Stimulated activated CD4-positive, alpha-beta T cell treated with anti-CD3 and anti-CD28 coated beads, Interleukin-12 subunit alpha, Interleukin-12 subunit beta, amount 100 ng/mL, for 4 hours (primary cell): ENCODE data around the gene OCEL1.
A peak's percentile ranks its signal among the peaks of the same experiment; 100 is the strongest.
"Not testable (repeated sequence)": the region's sequence is repeated elsewhere in the genome, so short reads cannot be mapped to it uniquely, and the experiment has no call there.

Source experiments
- DNase-seq: peaks from one replicate; pipeline ENCODE4 v3.0.0-alpha.2; 2020

Gene OCEL1

GRCh38 chr19:17266026-17266425, 40.0 kb downstream of the OCEL1 start:
- no peak for DNase-seq

GRCh38 chr19:17266589-17266974, 40.6 kb downstream of the OCEL1 start:
- no peak for DNase-seq

- peak; percentile 85 for DNase-seq
Measured at GRCh38 chr19:17266975-17267788, 41.2 kb downstream of the OCEL1 start, which contains the start of gene BABAM1. Gene BABAM1 (plus strand): TSS chr19:17267443. CDS start chr19:17268807, 1,364 bp downstream.

- no peak for DNase-seq
Measured at GRCh38 chr19:17268754-17269153, 42.7 kb downstream of the OCEL1 start.

GRCh38 chr19:17274892-17275291, 48.9 kb downstream of the OCEL1 start:
- not testable (repeated sequence) for DNase-seq

GRCh38 chr19:17275441-17276175, 49.6 kb downstream of the OCEL1 start:
- DNase-seq: no peak
